Jurkat, Clone E6-1 (cell line): ENCODE data around the gene ALDH4A1. TPM values are rescaled to one million over a fixed set of nuclear protein-coding genes. Genes with fewer than 3 reads are reported as not detected.

Experiments used
- DNase-seq: peaks from one replicate; pipeline ENCODE4 v3.0.0-alpha.2; 2011; ENCODE audit warnings: low read depth, low spot score
- H3K4me3 ChIP-seq: 2 replicates; pipeline ENCODE4 v1.5.1; 2011; ENCODE audit warnings: mild to moderate bottlenecking, low read length, control low read depth, moderate library complexity
- polyA plus RNA-seq: library from polyadenylated mRNA; unstranded; fragments of >200 nt; gene quantifications from one replicate; pipeline ENCODE4 v1.2.1, GENCODE V29; 2012; ENCODE audit warnings: missing spikeins; ENCODE audit not compliant: insufficient read length, insufficient read depth

ALDH4A1 gene
- polyA plus RNA-seq: 21.3 TPM

- peak; percentile 97 for DNase-seq
- peak within 1 kb of the TSS; percentile 81 for H3K4me3 ChIP-seq
These were observed at the start of gene ALDH4A1 for GRCh38 chr1:18902523-18903290. Gene ALDH4A1 (minus strand): TSS chr1:18902555. CDS start chr1:18902523, 32 bp downstream.

- DNase-seq: peak; percentile 37
- no peak overlapping the region for H3K4me3 ChIP-seq
These were observed 49.5 kb upstream of the ALDH4A1 start for GRCh38 chr1:18951818-18952391.

GRCh38 chr1:18951416-18951815 lies 49.1 kb upstream of the ALDH4A1 start:
- no peak overlapping the region for H3K4me3 ChIP-seq
- no peak for DNase-seq

GRCh38 chr1:18950401-18951026 lies 48.2 kb upstream of the ALDH4A1 start:
- no peak overlapping the region for H3K4me3 ChIP-seq

GRCh38 chr1:18949686-18950400 lies 47.5 kb upstream of the ALDH4A1 start:
- H3K4me3 ChIP-seq: no peak overlapping the region
- DNase-seq: no peak

More at GRCh38 chr1:18950401-18951026, 48.2 kb upstream of the ALDH4A1 start:
- no peak for DNase-seq

GRCh38 chr1:18948913-18949685 lies 46.7 kb upstream of the ALDH4A1 start:
- no peak overlapping the region for H3K4me3 ChIP-seq
- DNase-seq: no peak

- no peak overlapping the region for H3K4me3 ChIP-seq
- DNase-seq: peak; percentile 67
These were observed 45.9 kb upstream of the ALDH4A1 start for GRCh38 chr1:18948048-18948912.

GRCh38 chr1:18947570-18947969 lies 45.2 kb upstream of the ALDH4A1 start:
- DNase-seq: no peak
- no peak overlapping the region for H3K4me3 ChIP-seq

GRCh38 chr1:18946550-18947381 lies 44.4 kb upstream of the ALDH4A1 start:
- no peak overlapping the region for H3K4me3 ChIP-seq
- no peak for DNase-seq

- DNase-seq: no peak
- H3K4me3 ChIP-seq: no peak overlapping the region
These were observed 43.1 kb upstream of the ALDH4A1 start for GRCh38 chr1:18945401-18945849.

- no peak overlapping the region for H3K4me3 ChIP-seq
- DNase-seq: no peak
These were observed 42.5 kb upstream of the ALDH4A1 start for GRCh38 chr1:18944810-18945209.

- H3K4me3 ChIP-seq: no peak overlapping the region
- DNase-seq: no peak
These were observed 41.7 kb upstream of the ALDH4A1 start for GRCh38 chr1:18943914-18944572.

- H3K4me3 ChIP-seq: no peak overlapping the region
- DNase-seq: no peak
These were observed 40.8 kb upstream of the ALDH4A1 start for GRCh38 chr1:18943162-18943561.

- no peak overlapping the region for H3K4me3 ChIP-seq
- DNase-seq: no peak
These were observed 40.0 kb upstream of the ALDH4A1 start for GRCh38 chr1:18942340-18942739.

GRCh38 chr1:18941221-18942141 lies 39.1 kb upstream of the ALDH4A1 start:
- no peak overlapping the region for H3K4me3 ChIP-seq
- DNase-seq: no peak
